GM21367 (cell line): ENCODE results near the gene INPP5A.

Source experiments
- ATAC-seq: cut with Tn5 transposase; IDR thresholded peaks from one replicate; pipeline ENCODE4 v1.9.1; 2021; ENCODE audit not compliant: unreplicated experiment

INPP5A gene

GRCh38 chr10:132774181-132774901, 236.8 kb downstream of the INPP5A start:
- no peak for ATAC-seq

GRCh38 chr10:132774902-132775863, 237.6 kb downstream of the INPP5A start:
- no peak for ATAC-seq

DNA sequence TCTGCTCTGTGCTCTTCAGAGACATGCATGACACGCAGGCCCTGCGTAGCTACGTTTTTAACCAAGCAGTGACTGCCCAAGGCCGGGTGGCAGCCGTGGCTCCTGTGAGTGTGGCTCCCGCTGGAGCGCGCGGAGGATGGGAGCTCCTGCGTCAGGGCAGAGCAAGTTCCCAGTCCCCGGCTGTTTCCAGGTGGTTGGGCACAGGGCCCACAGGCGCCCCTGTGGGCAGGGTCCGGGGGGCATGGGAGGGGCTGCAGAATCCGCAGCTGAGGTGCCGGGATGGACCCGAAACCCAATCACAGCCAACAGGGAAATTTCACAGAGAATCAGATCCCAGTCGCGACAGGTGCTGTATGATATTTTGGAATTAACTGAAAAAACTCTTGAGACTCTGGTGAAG, 238.6 kb downstream of the INPP5A start:
- no peak for ATAC-seq

DNA sequence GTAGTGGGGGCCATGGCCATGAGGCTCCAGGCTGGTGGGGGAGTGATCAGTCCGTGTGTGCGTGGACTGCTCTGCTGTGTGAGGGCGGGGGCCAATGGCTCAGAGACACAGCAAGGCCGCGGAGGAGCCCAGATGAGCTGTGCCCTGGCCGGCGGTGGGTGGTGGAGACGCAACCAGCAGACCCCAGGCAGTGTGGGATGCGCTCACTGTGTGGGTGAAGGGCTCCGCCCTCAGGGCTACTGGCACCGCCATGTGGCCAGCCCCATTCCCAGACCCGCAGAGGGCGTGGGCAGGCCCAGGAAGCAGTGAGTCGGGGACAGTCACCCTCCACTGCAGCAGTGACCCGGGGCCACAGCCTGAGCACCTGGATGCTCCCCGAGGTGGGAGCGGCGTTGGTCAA, 239.2 kb downstream of the INPP5A start:
- ATAC-seq = no peak

- no peak for ATAC-seq
Measured at GRCh38 chr10:132777441-132777840, 239.9 kb downstream of the INPP5A start.

DNA sequence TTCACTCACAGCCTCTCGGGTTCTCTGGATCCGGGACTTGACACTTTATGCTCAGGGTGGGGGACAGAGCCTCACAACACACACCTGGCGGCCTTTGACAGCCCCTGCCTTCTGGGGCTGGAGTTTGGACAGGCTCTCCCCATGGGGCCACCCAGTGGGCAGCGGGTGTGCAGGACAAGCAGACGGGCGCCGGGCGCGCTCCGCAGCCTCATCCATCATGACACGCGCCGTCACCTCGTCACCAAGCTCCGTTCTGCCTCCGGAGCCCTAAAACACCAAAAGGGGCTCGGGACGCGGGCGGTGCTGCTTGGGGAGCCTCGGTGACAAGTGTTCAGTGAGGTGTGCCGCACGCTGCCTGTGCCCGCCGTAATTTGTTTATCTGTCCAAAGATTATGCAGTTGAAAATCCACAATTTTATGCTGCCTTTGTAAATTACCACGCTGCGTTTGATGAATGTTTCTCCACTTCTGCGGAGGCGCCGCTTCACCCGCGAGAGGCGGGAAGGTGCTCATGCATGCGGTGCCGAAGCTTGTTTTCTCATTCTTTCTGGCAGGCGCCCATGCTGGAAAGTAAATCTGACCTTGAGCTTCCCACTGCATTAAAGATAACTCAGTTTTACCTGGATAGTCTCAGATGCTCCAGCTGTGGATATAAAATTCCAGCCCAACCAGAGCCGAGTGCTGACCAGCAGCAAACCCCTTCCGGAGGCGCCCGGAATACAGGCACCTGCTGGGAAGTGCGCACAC, 242.1 kb downstream of the INPP5A start:
- ATAC-seq = no peak

DNA sequence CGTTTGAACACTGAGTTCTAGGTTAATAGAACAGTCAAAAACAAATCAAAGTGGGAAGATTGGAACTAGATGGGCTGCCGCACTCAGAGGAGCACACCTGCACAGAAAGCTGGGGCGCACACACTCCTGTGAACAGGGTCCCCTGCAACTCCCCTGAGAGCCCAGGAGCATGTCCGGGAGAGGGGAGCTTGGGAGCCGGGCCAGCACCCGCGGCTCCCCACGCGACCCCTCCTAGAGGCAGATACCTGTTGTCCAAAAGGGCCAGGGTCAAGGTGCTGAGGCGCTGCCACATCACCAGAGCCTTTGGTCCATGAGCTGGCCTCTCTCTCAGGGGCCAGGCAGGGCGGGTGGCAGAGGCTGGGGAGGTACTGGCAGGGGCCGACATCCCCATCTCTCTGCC, 242.8 kb downstream of the INPP5A start:
- ATAC-seq = no peak

GRCh38 chr10:132781556-132781955, 244.0 kb downstream of the INPP5A start:
- no peak for ATAC-seq

DNA sequence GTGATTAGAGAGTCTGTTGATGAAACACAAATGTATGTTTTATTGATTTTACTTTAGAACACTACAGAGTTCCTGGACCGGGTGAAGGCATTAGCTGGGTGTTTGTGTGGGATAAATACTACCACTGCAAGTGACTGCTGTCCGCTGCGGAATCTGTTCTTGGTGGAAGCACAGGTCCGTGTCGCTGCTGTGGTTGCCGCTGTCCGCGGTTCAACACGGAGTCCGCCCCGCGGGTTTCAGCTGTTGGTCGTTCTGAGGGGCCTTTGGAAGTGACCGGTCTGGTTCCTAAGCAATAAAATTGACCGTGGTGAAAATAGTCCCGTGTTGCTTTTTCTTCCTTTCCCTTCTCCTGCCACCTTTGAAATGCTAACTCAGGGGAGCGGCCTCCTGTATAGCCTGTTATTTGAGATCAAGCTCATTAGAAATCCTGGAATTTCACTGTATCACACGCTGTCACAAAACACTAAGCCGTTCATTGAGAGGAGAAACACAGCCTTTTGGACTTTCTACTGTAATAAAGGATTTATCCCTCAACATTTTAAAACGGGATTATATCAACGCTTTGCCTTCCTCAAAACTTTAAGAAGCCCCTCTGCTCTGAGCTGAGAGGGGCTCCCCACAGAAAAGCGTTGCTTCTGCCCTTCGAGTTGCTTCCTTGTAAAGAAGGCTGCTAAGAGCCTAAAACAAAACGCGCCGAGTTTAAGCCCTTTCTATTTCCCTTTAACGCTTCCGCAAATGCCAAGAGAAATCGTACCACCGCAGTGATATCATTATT, 245.8 kb downstream of the INPP5A start:
- no peak for ATAC-seq

- no peak for ATAC-seq
Measured at GRCh38 chr10:132783940-132784865, 246.6 kb downstream of the INPP5A start.

DNA sequence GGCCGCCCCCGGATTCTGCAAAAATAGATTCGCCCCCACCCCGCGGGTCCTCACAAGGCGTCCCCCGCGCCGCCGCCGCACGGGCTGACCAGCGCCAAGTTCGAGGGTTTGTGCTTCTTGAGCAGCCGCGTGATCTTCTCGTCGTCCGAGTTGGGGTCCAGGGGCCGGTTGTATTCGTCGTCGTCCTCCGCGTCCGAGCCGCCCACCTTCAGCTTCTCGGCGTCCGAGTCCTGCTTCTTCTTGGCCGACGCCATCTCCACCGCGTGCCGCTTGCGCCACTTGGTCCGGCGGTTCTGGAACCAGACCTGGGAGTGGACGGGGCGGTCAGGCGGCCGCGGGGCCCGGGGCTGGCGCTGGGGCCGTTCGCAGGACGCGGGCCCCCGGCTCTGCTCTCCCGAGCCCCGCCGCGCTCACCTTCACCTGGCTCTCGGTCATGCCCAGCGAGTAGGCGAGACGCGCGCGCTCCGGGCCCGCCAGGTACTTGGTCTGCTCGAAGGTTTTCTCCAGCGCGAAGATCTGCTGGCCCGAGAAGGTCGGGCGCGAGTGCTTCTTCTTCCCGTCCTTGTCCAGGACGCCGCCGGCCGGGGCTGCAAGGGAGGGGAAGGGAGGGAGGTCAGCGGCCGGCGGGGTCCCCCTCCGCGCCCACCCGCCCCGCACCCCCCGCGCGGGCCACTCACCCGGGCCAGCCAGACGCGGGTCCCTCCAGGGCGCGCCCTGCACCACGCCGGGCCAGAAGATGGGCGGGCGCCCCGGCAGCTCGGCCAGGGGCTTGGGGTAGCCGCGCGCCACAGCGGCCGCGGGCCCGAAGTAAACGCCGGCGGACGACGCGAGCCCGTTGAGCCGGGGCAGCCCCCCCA, 247.5 kb downstream of the INPP5A start:
- no peak for ATAC-seq

- no peak for ATAC-seq
Measured at GRCh38 chr10:132785723-132786475, 248.3 kb downstream of the INPP5A start, which contains the start of gene NKX6-2. Gene NKX6-2, minus strand, starts transcription at chr10:132786147. Its CDS starts 199 bp downstream, at chr10:132785948.

- ATAC-seq = no peak
Measured at GRCh38 chr10:132786476-132786883, 248.9 kb downstream of the INPP5A start.

- no peak for ATAC-seq
Measured at GRCh38 chr10:132786884-132787494, 249.4 kb downstream of the INPP5A start.

DNA sequence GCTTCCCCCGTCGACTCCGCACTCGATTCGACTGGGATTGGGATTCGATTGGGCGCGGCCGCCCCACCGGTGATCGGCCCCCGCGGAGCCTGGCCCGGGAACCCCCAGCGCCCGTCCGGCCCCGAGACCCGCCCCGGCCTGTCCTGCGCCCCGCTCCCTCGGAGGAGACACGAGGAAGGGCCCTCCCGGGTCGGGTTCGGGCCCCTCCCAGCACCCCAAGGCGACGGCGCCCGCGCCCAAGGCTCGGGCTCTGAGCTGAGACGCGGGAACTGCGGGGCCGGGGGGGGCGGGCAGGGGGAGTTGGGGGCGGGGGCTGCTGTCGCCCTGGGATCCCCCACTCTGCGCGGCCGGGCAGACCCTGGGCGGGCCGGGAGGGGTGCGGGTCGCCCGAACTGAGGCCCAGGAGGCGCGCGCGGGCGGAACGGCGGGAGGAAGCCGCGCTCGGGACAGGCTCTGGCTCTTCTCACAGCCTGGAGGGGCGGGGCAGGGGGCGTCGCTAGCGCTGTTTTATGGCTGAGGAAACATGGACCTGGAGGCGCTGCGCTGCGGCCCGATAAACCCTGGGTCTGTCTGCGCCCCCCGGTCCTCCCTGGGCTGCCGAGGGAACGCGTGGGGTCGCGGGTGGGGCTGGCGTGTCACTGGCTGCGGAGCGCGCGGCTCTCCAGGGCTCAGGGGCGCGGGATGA, 250.1 kb downstream of the INPP5A start:
- no peak for ATAC-seq

GRCh38 chr10:132788180-132788830, 250.7 kb downstream of the INPP5A start:
- ATAC-seq = no peak
